HepG2 (cell line): Measurements from ENCODE around the gene FRMD4A.

Source experiments
- CTCF ChIP-seq: sonication (generic); formaldehyde crosslinking; IDR thresholded peaks from 2 replicates; pipeline ENCODE4 v1.5.0; 2020; ENCODE audit warnings: mild to moderate bottlenecking, missing genetic modification reagents, moderate library complexity
- FOXM1 ChIP-seq: sonication (generic); formaldehyde crosslinking; IDR thresholded peaks from 2 replicates; pipeline ENCODE4 v1.5.0; 2020; ENCODE audit warnings: missing genetic modification reagents
- IRF2 ChIP-seq: IDR thresholded peaks from 2 replicates; pipeline ENCODE4 v1.6.1; 2018; ENCODE audit warnings: missing genetic modification reagents, missing compliant biosample characterization
- ISX ChIP-seq: sonication (generic); formaldehyde crosslinking; conservative IDR thresholded peaks from 2 replicates; pipeline ENCODE4 v1.5.0; 2020; ENCODE audit warnings: missing genetic modification reagents
- POGZ ChIP-seq: sonication (generic); formaldehyde crosslinking; IDR thresholded peaks from 2 replicates; pipeline ENCODE4 v1.4.0; 2020; ENCODE audit warnings: mild to moderate bottlenecking, missing genetic modification reagents
- U2AF2 ChIP-seq: fragments of 200-400 bp; formaldehyde crosslinking; IDR thresholded peaks from 2 replicates; pipeline ENCODE4 v1.6.1; 2017; ENCODE audit warnings: low read depth, mild to moderate bottlenecking, low read length
- WIZ ChIP-seq: sonication (generic); formaldehyde crosslinking; IDR thresholded peaks from 2 replicates; pipeline ENCODE4 v1.5.1; 2020; ENCODE audit warnings: mild to moderate bottlenecking, missing genetic modification reagents
- ZNF274 ChIP-seq: sonication (generic); formaldehyde crosslinking; IDR thresholded peaks from 2 replicates; pipeline ENCODE4 v1.5.1; 2020; ENCODE audit warnings: mild to moderate bottlenecking, missing genetic modification reagents
- ZNF512 ChIP-seq: sonication (generic); formaldehyde crosslinking; IDR thresholded peaks from 2 replicates; pipeline ENCODE4 v1.4.0; 2020; ENCODE audit warnings: mild to moderate bottlenecking, missing genetic modification reagents

- TF ChIP-seq IRF2 (no peak), U2AF2 (no peak), POGZ (CRISPR knock-in tag) (no peak), ISX (CRISPR knock-in tag) (no peak), CTCF (CRISPR knock-in tag) (no peak), WIZ (CRISPR knock-in tag) (no peak), ZNF512 (no peak), ZNF274 (CRISPR knock-in tag) (no peak), FOXM1 (CRISPR knock-in tag) (no peak)
These were observed 37.2 kb downstream of the FRMD4A start for GRCh38 chr10:14293526-14293925.
